ENCODE data around the gene FOXL3. TPM values are rescaled to one million over a fixed set of nuclear protein-coding genes. Genes with fewer than 3 reads are reported as not detected.

The FOXL3 gene
- total and polyA plus RNA-seq, 11 donors, result not detected

DNA sequence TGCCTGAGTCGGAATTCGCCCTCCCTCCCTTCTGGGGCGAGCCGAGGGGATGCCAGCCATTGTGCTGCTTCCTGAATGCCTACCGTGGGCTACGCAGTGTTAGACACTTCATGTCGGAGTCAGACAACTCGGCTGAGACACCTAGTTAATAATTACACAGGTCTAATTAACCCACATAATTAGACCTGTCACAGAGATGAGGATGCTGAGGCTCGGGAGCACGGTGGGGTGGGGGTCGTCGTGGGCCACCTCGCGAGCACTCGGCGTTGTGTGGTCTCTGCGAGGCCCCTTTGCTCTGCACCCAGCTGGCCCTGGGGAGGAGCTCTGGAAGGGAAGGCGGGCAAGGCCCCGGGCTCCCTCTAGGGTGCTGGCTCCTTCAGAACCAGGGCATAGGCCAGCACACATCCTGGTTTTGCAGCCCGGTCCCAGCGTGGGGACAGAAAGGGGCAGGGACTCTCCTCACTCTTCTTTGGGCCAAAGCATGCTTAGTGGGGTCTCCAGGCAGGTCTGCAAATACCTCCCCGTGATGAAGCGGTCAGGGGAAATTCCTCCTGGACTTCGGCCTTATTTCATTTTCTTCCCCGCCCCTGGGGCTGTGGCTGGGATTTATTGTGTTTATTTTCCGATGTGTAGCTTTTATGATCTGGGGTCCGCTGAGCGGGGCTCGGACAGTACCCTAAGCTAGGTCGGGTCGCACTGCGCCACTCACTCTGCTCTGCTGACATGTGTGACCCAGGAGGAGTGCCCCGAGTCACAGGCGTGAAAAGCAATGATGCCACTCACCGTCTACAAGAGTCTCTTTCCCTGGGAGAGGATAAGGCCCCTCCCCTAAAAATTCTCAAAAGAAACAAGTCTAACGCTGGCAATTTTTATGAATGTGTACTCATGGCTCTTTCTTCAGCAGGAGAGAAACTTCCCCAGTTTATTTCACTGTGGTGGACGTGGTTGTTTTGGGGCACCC lies 4.9 kb upstream of the FOXL3 start:
- DNase-seq, result peak in 2 of 5 donors; percentile 10 to 11
- H3K4me1 ChIP-seq, result peaks cover 0 to 6% (median 0%) of the 10 kb centered on the region in 12 donors
- no peaks in the 10 kb centered on the region for H3K9me3 ChIP-seq
- intact Hi-C loops (cut with DNase I), result no loop called here
- TF ChIP-seq, protein P1, sequence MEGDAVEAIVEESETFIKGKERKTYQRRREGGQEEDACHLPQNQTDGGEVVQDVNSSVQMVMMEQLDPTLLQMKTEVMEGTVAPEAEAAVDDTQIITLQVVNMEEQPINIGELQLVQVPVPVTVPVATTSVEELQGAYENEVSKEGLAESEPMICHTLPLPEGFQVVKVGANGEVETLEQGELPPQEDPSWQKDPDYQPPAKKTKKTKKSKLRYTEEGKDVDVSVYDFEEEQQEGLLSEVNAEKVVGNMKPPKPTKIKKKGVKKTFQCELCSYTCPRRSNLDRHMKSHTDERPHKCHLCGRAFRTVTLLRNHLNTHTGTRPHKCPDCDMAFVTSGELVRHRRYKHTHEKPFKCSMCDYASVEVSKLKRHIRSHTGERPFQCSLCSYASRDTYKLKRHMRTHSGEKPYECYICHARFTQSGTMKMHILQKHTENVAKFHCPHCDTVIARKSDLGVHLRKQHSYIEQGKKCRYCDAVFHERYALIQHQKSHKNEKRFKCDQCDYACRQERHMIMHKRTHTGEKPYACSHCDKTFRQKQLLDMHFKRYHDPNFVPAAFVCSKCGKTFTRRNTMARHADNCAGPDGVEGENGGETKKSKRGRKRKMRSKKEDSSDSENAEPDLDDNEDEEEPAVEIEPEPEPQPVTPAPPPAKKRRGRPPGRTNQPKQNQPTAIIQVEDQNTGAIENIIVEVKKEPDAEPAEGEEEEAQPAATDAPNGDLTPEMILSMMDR (IDR thresholded peaks at IDR 0.05), result no peak
- no peak for TF ChIP-seq POLR2A (IDR thresholded peaks at IDR 0.05)
- no peak overlapping the region for H3K4me3 ChIP-seq
- no peak for ATAC-seq
- 79 to 85% (median 82%) methylated on average over 26 to 37 of the region's 37 CpGs for WGBS, 4 donors
- peaks cover 9 to 42% (median 21%) of the 10 kb centered on the region in 9 donors for H3K27me3 ChIP-seq
- no peaks in the 10 kb centered on the region for H3K36me3 ChIP-seq
- H3K27ac ChIP-seq, result no peak overlapping the region

- Histone ChIP-seq H3K27me3 (peaks cover 16 to 49% (median 28%) of the 10 kb centered on the region in 9 donors), H3K9me3 (no peaks in the 10 kb centered on the region), H3K4me1 (peaks cover 0 to 13% (median 0%) of the 10 kb centered on the region in 12 donors), H3K27ac (no peak overlapping the region), H3K4me3 (no peak overlapping the region), H3K36me3 (no peaks in the 10 kb centered on the region)
- 75 to 81% (median 78%) methylated on average over 16 of the region's 16 CpGs for WGBS, 4 donors
- intact Hi-C loops (cut with DNase I), result no loop called here
- no peak for ATAC-seq
- DNase-seq, result peak in 2 of 5 donors; percentile 9 to 12
- TF ChIP-seq, protein P1 (IDR thresholded peaks at IDR 0.05), result no peak
- no peak for TF ChIP-seq POLR2A (IDR thresholded peaks at IDR 0.05)
Measured at GRCh38 chr7:285731-286130, 4.2 kb upstream of the FOXL3 start.

- peaks cover 0 to 15% (median 0%) of the 10 kb centered on the region in 12 donors for H3K4me1 ChIP-seq
- H3K4me3 ChIP-seq, result no peak overlapping the region
- H3K36me3 ChIP-seq, result no peaks in the 10 kb centered on the region
- H3K27ac ChIP-seq, result no peak overlapping the region
- intact Hi-C loops (cut with DNase I), result no loop called here
- ATAC-seq, result no peak
- no peak for TF ChIP-seq POLR2A (IDR thresholded peaks at IDR 0.05)
- TF ChIP-seq, protein P1 (IDR thresholded peaks at IDR 0.05), result no peak
- peak in 2 of 5 donors; percentile 8 to 10 for DNase-seq
- H3K9me3 ChIP-seq, result no peaks in the 10 kb centered on the region
- peaks cover 20 to 53% (median 33%) of the 10 kb centered on the region in 9 donors for H3K27me3 ChIP-seq
- 84 to 90% (median 86%) methylated on average over 14 to 18 of the region's 18 CpGs for WGBS, 4 donors
Measured at GRCh38 chr7:286266-286665, 3.7 kb upstream of the FOXL3 start.

DNA sequence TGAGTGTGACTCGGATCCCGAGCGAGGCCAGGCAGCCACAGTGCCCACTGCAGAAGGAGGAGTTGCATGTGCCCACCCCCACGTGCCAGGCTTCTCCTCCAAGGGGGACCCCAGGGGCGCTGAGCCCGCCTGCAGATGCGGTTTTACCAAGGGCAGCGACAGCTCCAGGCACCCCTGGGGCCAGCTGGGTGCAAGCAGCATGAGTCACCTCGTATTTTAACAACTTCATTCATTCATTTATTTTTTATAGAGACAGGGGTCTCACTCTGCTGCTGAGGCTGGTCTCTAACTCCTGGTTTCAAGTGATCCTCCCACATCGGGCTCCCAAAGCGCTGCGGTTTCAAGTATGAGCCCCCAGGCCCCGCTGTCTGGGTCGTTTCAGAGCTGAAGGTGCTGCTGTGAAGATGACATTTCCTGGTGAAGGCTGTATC lies 1.3 kb upstream of the FOXL3 start:
- intact Hi-C loops (cut with DNase I), result no loop called here
- Histone ChIP-seq H3K9me3 (no peaks in the 10 kb centered on the region), H3K27me3 (peaks cover 26 to 75% (median 55%) of the 10 kb centered on the region in 9 donors), H3K27ac (no peak overlapping the region), H3K36me3 (no peaks in the 10 kb centered on the region), H3K4me3 (no peak overlapping the region), H3K4me1 (peaks cover 0 to 15% (median 0%) of the 10 kb centered on the region in 12 donors)
- 65 to 74% (median 70%) methylated on average over 14 of the region's 14 CpGs for WGBS, 4 donors
- TF ChIP-seq, protein P1 (IDR thresholded peaks at IDR 0.05), result no peak
- no peak for TF ChIP-seq POLR2A (IDR thresholded peaks at IDR 0.05)
- ATAC-seq (no peak), DNase-seq (peak in 1 of 5 donors; percentile 11)
